Skin epidermis (tissue), 12 donors: ENCODE results near the gene WASHC1.
"Not testable (repeated sequence)": the region's sequence is repeated elsewhere in the genome, so short reads cannot be mapped to it uniquely, and the experiment has no call there.

ENCODE experiments used
- H3K27ac ChIP-seq, 21 experiments: fragments of 200-600 bp; sonication (generic) in 11 of 21; one replicate each; pipeline ENCODE4 v1.5.0; 2020; ENCODE audit warnings: mild to moderate bottlenecking in 3 of 21, inconsistent platforms in 2 of 21, moderate library complexity in 2 of 21
- H3K4me3 ChIP-seq, 7 experiments: fragments of 200-600 bp; sonication (generic) in 2 of 7; one replicate each; pipeline ENCODE4 v1.5.0; 2020; ENCODE audit warnings: inconsistent platforms in 2 of 7, mild to moderate bottlenecking in 2 of 7, moderate library complexity in 1 of 7

Gene WASHC1, protein sequence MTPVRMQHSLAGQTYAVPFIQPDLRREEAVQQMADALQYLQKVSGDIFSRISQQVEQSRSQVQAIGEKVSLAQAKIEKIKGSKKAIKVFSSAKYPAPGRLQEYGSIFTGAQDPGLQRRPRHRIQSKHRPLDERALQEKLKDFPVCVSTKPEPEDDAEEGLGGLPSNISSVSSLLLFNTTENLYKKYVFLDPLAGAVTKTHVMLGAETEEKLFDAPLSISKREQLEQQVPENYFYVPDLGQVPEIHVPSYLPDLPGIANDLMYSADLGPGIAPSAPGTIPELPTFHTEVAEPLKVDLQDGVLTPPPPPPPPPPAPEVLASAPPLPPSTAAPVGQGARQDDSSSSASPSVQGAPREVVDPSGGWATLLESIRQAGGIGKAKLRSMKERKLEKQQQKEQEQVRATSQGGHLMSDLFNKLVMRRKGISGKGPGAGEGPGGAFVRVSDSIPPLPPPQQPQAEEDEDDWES

GRCh38 chr9:29356-29755 lies at the start of gene WASHC1:
WASHC1 (minus strand) TSS chr9:29456; CDS start chr9:24999, 4,457 bp downstream.
- H3K27ac ChIP-seq, result peak within 1 kb of the TSS in 4 of 21 experiments; percentile 62 to 76 (median 69)
- peak within 1 kb of the TSS in 5 of 7 experiments; percentile 21 to 44 (median 31) for H3K4me3 ChIP-seq

DNA sequence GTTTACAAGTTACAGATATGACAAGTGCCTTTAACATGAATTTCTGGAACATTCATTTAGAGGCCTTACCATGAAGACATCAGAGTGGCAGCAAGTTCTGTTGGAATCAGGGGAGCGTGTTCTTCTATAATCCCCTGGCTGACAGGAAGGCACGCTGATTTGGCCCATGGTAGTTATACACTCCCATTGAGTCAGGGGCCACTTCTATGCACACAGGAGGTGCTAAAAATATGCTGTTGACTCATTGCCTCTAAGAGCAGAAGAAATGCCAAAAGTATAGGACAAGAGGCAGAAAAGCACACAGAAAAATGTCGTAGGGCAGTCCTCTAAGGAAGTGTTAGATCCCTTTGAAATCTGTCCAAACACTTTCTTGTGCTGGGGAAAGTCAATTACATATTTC lies 49.1 kb upstream of the WASHC1 start:
- not testable (repeated sequence) for H3K27ac ChIP-seq, H3K4me3 ChIP-seq

DNA sequence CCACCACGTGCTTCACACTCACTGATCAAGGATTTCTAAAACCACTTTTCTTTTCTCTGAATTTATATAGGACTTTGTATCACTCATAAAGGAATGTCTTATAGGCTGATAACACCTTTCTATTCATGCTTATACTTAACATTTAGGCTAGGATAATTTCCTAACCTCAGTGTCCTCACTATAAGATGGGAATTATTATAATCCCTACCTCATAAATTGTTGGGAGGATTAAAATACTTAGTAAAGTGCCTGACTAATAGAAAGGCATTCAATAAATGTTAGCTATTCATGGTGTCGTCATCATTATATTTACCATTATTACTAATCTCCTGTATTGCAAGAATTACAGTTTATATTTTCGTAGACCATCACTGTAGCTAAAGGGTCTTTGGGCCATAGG lies 47.1 kb upstream of the WASHC1 start:
- not testable (repeated sequence) for H3K4me3 ChIP-seq, H3K27ac ChIP-seq

DNA sequence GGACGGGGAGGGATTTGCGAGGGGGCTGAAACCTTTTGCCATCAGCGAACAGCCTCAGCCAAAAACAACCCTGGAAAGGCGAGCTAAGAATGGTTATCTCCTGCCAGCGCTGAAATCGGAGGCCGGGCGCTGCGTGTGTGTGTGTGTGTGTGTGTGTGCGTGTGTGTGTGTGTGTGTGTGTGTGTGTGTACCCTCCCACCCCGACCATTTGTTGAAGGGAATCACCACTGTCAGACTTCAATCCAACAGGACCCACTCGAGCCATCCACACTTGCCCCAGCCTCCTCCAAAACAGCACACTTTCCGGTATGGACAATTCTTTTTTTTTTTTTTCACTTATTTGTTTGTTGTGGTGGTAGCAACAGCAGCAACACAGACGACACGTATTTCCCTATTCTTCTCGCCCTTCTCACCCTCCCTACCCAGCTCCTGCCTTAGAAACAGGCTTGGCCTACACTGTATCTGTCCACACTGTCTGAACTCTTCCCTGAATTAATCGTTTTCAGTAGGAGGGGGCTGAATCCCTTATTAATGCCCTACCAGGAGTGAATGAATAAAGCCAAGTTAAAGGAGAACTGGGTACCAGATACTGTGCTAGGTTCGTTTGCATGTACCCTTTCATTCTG lies 44.8 kb upstream of the WASHC1 start:
- peak overlapping the region in 4 of 21 experiments; percentile 6 to 65 (median 39) for H3K27ac ChIP-seq
- H3K4me3 ChIP-seq, result peak overlapping the region in 6 of 7 experiments; percentile 32 to 54 (median 41)

- H3K4me3 ChIP-seq, result peak overlapping the region; percentile 8 to 54 (median 41)
- peak overlapping the region in 6 of 21 experiments; percentile 22 to 65 (median 44) for H3K27ac ChIP-seq
Measured at GRCh38 chr9:73076-73899, 44.0 kb upstream of the WASHC1 start.

GRCh38 chr9:63031-63629 lies 33.9 kb upstream of the WASHC1 start:
- not testable (repeated sequence) for H3K4me3 ChIP-seq

DNA sequence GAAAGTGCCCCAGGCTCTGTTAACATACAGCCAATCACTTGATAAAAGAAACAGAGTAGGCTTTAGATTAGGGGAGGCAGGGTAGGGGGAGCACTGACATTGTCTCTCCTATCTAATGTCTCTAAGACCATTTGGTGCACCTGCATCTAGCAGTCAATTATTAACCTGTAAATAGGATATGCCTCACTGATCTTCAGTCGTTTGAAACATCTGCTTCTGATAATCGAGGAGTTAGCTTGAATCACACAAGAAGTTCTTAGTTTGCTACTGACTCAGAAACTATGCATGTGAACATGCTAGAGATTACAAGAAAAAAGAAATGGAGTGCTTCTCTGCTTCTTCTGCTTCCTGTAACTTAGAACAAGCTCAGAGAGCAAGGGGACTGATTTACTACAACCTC lies 23.4 kb upstream of the WASHC1 start:
- not testable (repeated sequence) for H3K27ac ChIP-seq, H3K4me3 ChIP-seq

More at GRCh38 chr9:63031-63629, 33.9 kb upstream of the WASHC1 start:
- H3K27ac ChIP-seq, result peak overlapping the region in 1 of 21 experiments; percentile 63

DNA sequence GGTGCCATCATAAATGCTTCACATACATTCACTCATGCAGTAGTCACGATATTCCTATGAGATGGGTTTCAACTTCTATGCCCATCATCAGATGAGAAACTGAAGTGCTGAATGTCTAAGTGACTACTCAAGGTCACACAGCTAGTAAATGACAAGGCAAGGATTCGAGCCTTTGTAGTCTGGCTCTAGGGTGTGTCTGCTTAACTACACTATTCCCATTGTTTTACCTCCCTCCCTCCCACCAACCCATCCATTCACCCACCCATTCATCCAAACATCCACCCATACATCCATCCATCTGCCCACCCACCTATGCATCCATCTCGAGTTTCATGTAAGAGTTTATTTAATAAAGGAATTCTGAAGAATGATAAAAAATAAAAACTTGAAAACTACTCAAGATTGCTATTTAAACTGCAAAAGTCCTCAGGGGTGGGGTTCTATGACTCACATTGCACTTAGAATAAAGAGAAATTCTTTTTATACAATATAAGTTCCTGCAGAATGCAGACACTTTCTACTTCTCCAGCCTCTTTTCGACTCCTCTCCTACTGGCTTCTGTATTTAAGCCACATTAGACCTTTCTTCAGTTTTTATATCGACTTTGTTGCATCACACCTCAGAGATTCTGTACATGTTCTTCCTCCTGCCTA lies 19.1 kb upstream of the WASHC1 start:
- not testable (repeated sequence) for H3K4me3 ChIP-seq, H3K27ac ChIP-seq

DNA sequence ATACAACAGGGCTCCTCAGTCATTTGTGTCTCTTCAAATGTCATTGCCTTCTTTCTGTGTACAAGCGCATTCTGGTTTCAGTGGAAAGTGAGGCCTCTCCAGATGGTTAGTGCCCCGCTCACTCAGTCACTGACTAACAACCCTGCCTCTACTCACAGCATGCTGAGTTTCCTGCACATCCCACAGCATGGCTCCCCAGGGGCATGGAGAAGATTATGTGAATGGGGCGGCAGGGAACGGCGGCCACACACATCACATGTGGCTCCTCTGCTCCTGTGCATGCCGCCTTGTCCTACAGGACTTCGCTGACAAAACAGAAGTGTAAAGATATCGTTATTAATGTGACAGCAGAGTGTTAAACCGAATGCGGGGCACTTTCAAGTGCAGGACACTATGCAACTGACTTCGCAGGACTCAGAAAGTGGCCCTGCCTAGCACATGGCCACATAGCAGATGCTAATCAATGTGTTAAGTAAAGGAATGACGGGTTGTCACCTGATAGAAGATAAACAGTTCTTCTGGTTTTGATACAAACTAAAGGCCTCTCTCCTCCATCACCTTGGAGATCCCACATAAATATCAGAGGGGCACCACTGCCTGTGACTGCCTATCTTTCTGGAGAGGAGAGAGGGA lies 17.5 kb upstream of the WASHC1 start:
- not testable (repeated sequence) for H3K4me3 ChIP-seq, H3K27ac ChIP-seq

DNA sequence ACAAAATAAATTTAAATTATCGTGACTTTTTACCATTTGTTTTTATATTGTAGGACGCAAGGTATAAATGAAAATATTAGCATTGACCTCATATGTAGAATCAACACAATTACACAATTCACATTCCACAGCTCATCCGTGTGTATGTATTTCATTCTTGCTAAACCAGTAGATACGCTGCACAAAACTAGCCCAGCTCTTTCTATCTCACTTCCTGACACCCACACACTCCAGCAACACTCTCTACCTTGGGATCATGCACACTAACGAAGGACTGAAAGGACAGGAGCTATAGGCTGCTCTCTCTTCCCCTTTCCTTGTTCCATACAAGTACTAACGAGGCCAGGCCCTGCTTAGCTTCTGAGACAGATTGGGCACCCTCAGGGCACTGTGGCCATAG lies 16.9 kb upstream of the WASHC1 start:
- H3K4me3 ChIP-seq, H3K27ac ChIP-seq: not testable (repeated sequence)

GRCh38 chr9:45180-45878 lies 16.1 kb upstream of the WASHC1 start:
- H3K27ac ChIP-seq, H3K4me3 ChIP-seq: not testable (repeated sequence)

DNA sequence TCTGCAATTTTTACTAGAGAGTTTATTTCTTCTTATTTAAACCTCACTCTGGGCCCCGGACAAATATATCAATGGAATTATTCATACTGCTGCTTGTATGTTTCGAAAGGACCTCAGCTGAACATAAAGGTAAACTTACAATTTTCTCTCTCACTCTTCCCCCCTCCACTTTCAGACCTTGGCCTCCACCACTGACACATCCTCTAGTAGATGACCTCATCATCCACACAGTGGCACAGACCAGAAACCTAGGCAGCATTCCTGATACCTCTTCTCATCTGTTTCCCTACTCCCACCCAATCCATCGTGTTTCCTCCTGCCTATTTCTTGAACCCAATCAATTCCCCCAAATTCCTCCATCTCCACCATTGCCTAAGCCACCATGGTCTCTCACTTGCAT lies 15.2 kb upstream of the WASHC1 start:
- not testable (repeated sequence) for H3K4me3 ChIP-seq, H3K27ac ChIP-seq

GRCh38 chr9:43636-44035 lies 14.4 kb upstream of the WASHC1 start:
- not testable (repeated sequence) for H3K27ac ChIP-seq, H3K4me3 ChIP-seq

DNA sequence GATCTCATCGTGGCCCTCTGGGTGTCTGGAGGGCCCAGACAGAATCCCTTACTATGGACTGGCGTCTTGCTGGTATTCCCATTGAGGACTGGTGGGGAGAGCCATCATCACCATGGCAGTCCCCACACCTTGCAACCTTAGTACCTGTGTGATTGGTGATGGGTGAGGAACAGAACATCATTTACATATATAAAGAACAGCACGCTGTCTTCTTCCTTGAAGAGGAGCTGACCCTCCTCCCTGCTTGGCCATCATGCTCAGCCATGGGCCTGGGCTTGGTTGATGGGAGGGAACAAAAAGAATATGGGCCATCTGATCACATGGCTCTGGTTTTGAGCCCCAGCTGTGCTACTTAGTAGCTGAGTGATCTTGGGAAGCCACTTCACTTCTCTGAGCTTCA lies 13.9 kb upstream of the WASHC1 start:
- H3K27ac ChIP-seq, H3K4me3 ChIP-seq: not testable (repeated sequence)

- not testable (repeated sequence) for H3K4me3 ChIP-seq, H3K27ac ChIP-seq
Measured at GRCh38 chr9:41819-42218, 12.6 kb upstream of the WASHC1 start.

- not testable (repeated sequence) for H3K27ac ChIP-seq, H3K4me3 ChIP-seq
Measured at GRCh38 chr9:41261-41676, 12.0 kb upstream of the WASHC1 start.

- not testable (repeated sequence) for H3K27ac ChIP-seq, H3K4me3 ChIP-seq
Measured at GRCh38 chr9:32308-32707, 3.1 kb upstream of the WASHC1 start.

DNA sequence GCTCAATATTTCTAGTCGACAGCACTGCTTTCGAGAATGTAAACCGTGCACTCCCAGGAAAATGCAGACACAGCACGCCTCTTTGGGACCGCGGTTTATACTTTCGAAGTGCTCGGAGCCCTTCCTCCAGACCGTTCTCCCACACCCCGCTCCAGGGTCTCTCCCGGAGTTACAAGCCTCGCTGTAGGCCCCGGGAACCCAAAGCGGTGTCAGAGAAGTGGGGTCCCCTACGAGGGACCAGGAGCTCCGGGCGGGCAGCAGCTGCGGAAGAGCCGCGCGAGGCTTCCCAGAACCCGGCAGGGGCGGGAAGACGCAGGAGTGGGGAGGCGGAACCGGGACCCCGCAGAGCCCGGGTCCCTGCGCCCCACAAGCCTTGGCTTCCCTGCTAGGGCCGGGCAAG lies 481 bp downstream of the WASHC1 start:
- peak overlapping the region in 5 of 7 experiments; percentile 21 to 44 (median 31) for H3K4me3 ChIP-seq
- H3K27ac ChIP-seq, result peak overlapping the region in 4 of 21 experiments; percentile 62 to 76 (median 69)
